ENCODE results near the gene MIF.
A peak's percentile ranks its signal among the peaks of the same experiment; 100 is the strongest.

MIF gene

GRCh38 chr22:23888615-23889401 lies 5.4 kb upstream of the MIF start:
- Histone ChIP-seq H3K79me2 (ENCODE audit: low read length) (no peaks in the 10 kb centered on the region; the same call in 1 of the 2 replicates), H3K9me3 (ENCODE audit: insufficient read depth, low read length) (no peaks in the 10 kb centered on the region), H3K4me1 (ENCODE audit: low read length) (peaks cover 6% of the 10 kb centered on the region), H3K27me3 (ENCODE audit: low read depth, low read length) (no peaks in the 10 kb centered on the region), H3K9ac (ENCODE audit: low read length) (no peak overlapping the region), H2AFZ (ENCODE audit: low read depth, low read length) (no peak overlapping the region), H3K27ac (ENCODE audit: low read length) (no peak overlapping the region), H4K20me1 (ENCODE audit: insufficient read depth, low read length) (no peaks in the 10 kb centered on the region), H3K4me2 (ENCODE audit: low read length) (no peak overlapping the region), H3K4me3 (ENCODE audit: low read length) (no peak overlapping the region), H3K36me3 (replicated peaks; ENCODE audit: low read depth, low read length) (no peaks in the 10 kb centered on the region)
- TF ChIP-seq CTCF (IDR thresholded peaks at IDR 0.05; ENCODE audit: low read depth, low read length) (peak; percentile 17; the same call in 1 of the 2 replicates), EZH2phosphoT487 (IDR thresholded peaks at IDR 0.05; ENCODE audit: low read depth) (no peak)

GRCh38 chr22:23889620-23890019 lies 4.6 kb upstream of the MIF start:
- Histone ChIP-seq H2AFZ (ENCODE audit: low read depth, low read length) (no peak overlapping the region), H3K36me3 (replicated peaks; ENCODE audit: low read depth, low read length) (peaks cover under 1% of the 10 kb centered on the region), H3K27ac (ENCODE audit: low read length) (no peak overlapping the region), H4K20me1 (ENCODE audit: insufficient read depth, low read length) (no peaks in the 10 kb centered on the region), H3K4me1 (ENCODE audit: low read length) (peaks cover 6% of the 10 kb centered on the region), H3K9me3 (ENCODE audit: insufficient read depth, low read length) (no peaks in the 10 kb centered on the region), H3K4me2 (ENCODE audit: low read length) (no peak overlapping the region), H3K4me3 (ENCODE audit: low read length) (no peak overlapping the region), H3K9ac (ENCODE audit: low read length) (no peak overlapping the region), H3K27me3 (ENCODE audit: low read depth, low read length) (no peaks in the 10 kb centered on the region), H3K79me2 (ENCODE audit: low read length) (peaks cover 4% of the 10 kb centered on the region)
- no peak for TF ChIP-seq EZH2phosphoT487 (IDR thresholded peaks at IDR 0.05; ENCODE audit: low read depth)
- TF ChIP-seq CTCF (IDR thresholded peaks at IDR 0.05; ENCODE audit: low read depth, low read length) = no peak

- TF ChIP-seq CTCF (IDR thresholded peaks at IDR 0.05; ENCODE audit: low read depth, low read length) = no peak
These were observed 2.5 kb upstream of the MIF start for GRCh38 chr22:23891726-23892125.

GRCh38 chr22:23892130-23892529 lies 2.1 kb upstream of the MIF start:
- Histone ChIP-seq H3K27ac (ENCODE audit: low read length) (no peak overlapping the region), H3K9ac (ENCODE audit: low read length) (no peak overlapping the region), H3K79me2 (ENCODE audit: low read length) (peaks cover 26% of the 10 kb centered on the region), H4K20me1 (ENCODE audit: insufficient read depth, low read length) (peaks cover 18% of the 10 kb centered on the region), H3K36me3 (replicated peaks; ENCODE audit: low read depth, low read length) (peaks cover 26% of the 10 kb centered on the region), H3K9me3 (ENCODE audit: insufficient read depth, low read length) (no peaks in the 10 kb centered on the region), H3K4me2 (ENCODE audit: low read length) (no peak overlapping the region), H3K4me3 (ENCODE audit: low read length) (no peak overlapping the region), H3K27me3 (ENCODE audit: low read depth, low read length) (no peaks in the 10 kb centered on the region), H3K4me1 (ENCODE audit: low read length) (peaks cover 16% of the 10 kb centered on the region), H2AFZ (ENCODE audit: low read depth, low read length) (no peak overlapping the region)
- TF ChIP-seq CTCF (IDR thresholded peaks at IDR 0.05; ENCODE audit: low read depth, low read length) (no peak), EZH2phosphoT487 (IDR thresholded peaks at IDR 0.05; ENCODE audit: low read depth) (no peak)

More at GRCh38 chr22:23891726-23892125, 2.5 kb upstream of the MIF start:
- no peaks in the 10 kb centered on the region for H3K27me3 ChIP-seq (ENCODE audit: low read depth, low read length)
- H3K4me3 ChIP-seq (ENCODE audit: low read length) = no peak overlapping the region
- peaks cover 16% of the 10 kb centered on the region for H3K4me1 ChIP-seq (ENCODE audit: low read length)
- H3K79me2 ChIP-seq (ENCODE audit: low read length) = peaks cover 25% of the 10 kb centered on the region
- H3K36me3 ChIP-seq (replicated peaks; ENCODE audit: low read depth, low read length) = peaks cover 22% of the 10 kb centered on the region
- peaks cover 14% of the 10 kb centered on the region for H4K20me1 ChIP-seq (ENCODE audit: insufficient read depth, low read length)
- no peak overlapping the region for H2AFZ ChIP-seq (ENCODE audit: low read depth, low read length)
- H3K9ac ChIP-seq (ENCODE audit: low read length) = no peak overlapping the region
- H3K9me3 ChIP-seq (ENCODE audit: insufficient read depth, low read length) = no peaks in the 10 kb centered on the region
- no peak overlapping the region for H3K27ac ChIP-seq (ENCODE audit: low read length)
- no peak overlapping the region for H3K4me2 ChIP-seq (ENCODE audit: low read length)

Data from OCI-LY3 (cell line).